HG03558 (cell line): Measurements from ENCODE around the gene WFDC5.
"Not testable (repeated sequence)": the region's sequence is repeated elsewhere in the genome, so short reads cannot be mapped to it uniquely, and the experiment has no call there.

Experiments used
- ATAC-seq: cut with Tn5 transposase; IDR thresholded peaks from one replicate; pipeline ENCODE4 v1.9.1; 2021; ENCODE audit warnings: moderate number of reproducible peaks; ENCODE audit not compliant: unreplicated experiment; ENCODE audit errors: extremely low read depth

The WFDC5 gene, protein sequence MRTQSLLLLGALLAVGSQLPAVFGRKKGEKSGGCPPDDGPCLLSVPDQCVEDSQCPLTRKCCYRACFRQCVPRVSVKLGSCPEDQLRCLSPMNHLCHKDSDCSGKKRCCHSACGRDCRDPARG

DNA sequence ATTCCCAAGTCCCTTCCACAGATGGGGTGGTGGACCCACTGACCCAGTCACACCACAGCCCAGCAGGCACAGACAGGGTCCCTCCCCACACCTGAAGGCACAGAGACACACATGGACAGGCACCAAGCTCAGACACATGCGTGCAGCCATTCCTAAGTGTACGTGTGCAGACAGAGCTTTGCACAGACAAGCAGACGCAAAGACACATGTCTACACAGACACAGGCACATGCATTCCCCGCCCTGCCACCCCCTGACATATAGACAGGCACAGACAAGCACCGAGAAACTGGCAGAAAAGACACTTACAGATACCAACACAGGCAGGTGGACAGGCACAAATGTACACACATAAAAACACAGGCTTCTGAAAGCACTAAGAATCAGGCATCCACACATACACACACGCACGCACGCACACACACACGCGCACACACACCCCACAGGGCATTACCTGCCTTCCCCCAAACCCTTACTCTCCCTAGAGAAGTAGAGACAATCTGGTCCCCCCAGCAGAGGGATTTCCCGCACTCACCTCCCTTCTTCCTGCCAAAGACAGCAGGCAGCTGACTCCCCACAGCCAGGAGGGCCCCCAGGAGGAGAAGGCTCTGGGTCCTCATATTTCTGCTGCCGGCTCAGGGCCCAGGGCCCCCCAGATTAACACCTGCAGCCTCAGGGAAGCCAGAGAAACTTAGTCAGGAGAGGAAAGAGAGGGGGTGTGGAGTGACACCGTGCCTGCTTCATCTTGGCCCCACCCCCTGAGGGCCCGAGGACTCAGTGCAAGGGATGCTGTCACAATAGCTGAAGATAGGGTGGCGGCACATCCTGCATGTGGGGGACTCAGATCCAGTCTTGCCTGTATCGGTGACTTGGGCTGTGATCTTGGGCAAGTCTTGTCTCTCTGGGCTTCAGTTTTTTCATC lies at the start of gene WFDC5:
WFDC5 (minus strand) TSS at position 710 of the 921 bp plus-strand sequence; CDS start at position 619, 91 bp downstream.
- ATAC-seq: no peak

DNA sequence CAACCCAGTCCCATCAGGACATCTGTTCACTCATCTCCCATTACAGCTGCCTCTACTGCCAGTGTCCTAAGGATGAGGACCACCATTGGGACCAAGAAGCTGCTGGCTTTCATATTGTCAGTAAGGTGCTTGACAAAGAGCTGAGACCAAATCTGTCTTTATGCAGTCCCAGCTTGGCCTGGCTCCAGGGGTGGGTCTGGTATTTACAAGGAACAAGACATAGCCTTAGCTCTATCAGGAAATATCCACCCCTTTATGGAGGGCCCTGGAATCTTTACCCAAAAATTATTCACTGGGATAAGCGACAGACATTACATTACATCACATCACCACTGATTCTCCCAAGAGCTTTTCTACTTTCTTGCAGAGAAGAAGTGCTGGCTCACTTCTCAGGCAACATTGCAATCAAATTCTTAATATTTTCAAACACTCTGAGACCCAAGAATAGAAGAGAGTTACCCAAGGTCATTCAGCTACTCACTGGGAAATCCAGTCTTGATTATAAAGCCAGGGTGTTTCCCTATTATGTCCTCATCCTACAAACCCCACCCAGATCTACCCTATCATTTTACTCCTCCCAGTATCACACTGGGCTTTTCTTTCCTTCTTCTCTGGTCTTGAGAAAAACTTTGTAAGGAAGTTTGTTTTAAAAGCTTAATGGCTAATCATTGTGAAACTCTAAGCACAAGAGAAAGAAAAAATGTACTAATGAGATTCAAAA lies 48.3 kb upstream of the WFDC5 start:
- ATAC-seq: no peak

DNA sequence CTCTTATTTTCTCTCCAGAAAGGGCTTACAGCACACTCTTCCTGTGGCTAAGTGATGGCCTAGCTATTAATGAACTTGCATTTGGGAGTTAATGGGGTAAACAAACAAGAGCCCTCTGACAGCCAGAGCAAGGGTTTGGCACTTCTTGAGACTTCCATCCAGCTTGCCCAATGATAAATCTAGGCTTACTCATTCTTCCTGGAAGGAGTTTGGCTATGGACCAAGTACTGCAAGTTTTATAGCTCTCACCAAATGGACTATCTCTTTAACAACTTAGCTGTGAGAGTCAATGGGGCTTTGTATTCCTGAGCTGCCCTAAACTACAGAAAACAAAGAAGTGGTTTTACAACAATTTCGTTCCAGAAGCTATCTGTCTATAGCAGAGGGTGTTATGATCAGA lies 43.0 kb upstream of the WFDC5 start:
- no peak for ATAC-seq

DNA sequence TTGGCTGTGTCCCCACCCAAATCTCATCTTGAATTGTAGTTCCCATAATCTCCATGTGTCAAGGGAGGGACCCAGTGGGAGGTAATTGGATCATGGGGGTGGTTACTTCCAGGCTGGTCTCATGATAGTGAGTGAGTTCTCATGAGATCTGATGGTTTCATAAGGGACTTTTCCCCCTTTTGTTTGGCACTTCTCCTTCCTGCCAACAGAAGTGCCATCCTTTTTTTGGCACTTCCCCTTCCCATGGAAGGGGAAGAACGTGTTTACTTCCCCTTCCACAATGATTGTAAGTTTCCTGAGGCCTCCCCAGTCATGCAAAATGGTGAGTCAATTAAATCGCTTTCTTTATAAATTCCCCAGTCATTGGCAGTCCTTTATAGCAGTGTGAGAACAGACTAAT lies 41.7 kb upstream of the WFDC5 start:
- ATAC-seq: no peak

DNA sequence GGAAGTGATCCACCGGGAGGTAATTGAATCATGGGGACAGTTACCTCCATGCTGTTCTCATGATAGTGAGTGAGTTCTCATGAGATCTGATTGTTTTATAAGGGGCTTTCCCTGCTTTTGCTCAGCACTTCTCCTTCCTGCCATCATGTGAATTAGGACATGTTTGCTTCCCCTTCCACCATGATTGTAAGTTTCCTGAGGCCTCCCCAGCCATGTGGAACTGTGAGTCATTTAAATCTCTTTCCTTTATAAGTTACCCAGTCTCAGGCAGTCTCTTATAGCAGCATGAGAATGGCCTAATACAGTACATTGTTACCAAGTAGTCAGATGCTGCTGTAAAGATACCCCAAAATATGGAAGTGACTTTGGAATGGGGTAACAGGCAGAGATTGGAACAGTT lies 39.8 kb upstream of the WFDC5 start:
- ATAC-seq: not testable (repeated sequence)

- no peak for ATAC-seq
Observed at GRCh38 chr20:45154183-45154582, 39.2 kb upstream of the WFDC5 start.

GRCh38 chr20:45153752-45154151 lies 38.8 kb upstream of the WFDC5 start:
- no peak for ATAC-seq

- ATAC-seq: no peak
Observed at GRCh38 chr20:45153147-45153546, 38.2 kb upstream of the WFDC5 start.

DNA sequence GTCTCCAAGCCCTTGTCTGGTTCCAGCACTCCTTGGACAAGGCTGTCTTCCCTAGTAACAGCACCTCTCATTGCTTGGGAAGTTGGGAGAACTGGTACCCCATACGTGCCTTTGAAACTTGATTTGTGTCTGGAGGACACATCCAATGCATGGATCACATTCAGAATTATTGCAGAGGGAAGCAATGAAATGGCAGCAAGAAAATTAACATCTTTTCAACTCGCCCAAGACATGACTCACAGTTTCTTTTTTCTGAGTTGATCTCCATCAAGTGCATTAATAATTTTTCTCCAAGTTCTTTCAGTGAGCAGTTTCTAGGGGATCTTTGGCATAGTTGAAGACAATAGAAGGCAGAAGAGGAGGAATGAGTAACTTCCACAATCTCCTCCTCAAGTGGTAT lies 37.4 kb upstream of the WFDC5 start:
- ATAC-seq: no peak

DNA sequence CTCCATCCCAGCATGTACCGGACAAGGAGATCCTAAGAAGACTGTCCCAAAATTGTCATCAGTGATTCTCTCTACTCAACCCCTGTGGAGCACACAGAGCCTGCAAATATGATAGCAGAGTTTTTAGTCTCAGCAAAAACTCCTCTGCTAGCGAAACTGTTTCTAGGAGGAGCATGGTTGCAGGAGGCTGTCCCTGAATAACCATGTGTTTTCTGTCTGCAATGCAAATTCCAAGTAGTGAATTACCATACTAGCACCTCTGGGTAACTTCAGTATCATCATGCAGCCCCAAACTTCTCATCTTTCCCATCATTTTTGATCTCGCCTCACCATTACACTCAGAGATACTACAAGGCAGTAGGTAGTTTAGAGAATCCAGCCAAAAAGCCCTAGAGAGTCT lies 34.1 kb upstream of the WFDC5 start:
- no peak for ATAC-seq

DNA sequence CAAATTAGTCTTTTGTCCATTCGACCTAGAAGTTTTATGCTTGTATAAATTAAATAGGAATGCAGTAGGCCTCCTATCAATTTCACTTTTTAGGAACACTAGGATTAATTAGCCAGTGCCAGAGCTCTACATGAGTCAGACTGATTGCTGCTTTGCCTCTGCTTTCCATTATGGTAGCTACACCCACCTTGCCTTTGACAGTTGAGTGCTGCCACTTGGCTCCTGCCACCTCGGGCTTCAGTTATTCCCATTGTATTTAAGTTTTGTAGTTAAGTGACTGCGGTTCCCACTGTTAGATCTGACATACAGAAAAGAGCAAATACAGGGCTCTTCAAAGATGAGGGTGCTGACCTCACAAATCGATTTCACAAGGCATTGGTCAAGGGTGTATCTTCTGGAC lies 25.9 kb upstream of the WFDC5 start:
- ATAC-seq: no peak

DNA sequence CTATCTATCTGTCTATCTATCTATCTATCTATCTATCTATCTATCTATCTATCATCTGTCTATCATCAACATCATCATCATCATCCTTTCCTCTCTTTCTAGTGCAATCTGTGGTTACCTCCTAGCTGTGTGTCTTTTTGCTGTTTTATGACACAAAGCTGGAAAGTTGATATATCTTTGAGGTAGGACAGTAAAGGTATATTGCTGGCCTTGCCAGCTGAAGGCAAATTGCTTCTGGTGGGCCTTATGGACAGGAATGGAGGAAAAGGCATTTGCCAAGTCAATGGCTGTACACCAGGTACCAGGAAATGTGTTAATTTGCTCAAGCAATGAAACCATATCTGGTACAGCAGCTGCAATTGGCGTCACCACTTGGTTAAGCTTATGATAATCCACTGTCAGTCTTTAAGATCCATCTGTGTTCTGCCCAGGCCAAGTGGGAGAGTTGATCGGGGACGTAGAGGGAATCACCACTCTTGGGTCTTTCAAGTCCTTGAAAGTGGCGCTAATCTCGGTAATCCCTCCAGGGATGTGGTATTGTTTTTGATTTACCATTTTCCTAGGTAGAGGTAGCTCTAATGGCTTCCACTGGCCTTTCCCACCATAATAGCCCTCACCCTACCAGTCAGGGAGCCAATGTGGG lies 24.9 kb upstream of the WFDC5 start:
- ATAC-seq: not testable (repeated sequence)

GRCh38 chr20:45138561-45139300 lies 23.8 kb upstream of the WFDC5 start:
- no peak for ATAC-seq

- no peak for ATAC-seq
Observed at GRCh38 chr20:45136911-45137310, 21.9 kb upstream of the WFDC5 start.

DNA sequence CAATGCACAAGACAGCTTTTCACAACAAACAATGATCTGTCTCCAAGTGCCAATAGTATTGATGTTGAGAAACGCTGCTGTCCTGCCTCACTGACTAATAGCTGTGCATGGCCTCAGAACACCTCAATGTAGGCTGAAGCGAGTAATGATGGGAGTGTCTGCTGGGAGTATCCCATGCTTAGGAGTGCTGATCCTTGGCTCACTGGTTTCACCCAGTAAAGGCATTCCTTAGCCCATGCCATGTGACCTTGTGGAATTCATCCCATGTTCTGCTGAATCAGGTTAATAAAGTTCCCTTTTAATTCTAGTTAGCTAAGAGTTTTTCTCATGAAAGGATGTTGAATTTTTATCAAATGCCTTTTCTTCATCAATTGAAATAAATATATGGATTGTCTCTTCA lies 13.1 kb upstream of the WFDC5 start:
- no peak for ATAC-seq

GRCh38 chr20:45124365-45124764 lies 9.4 kb upstream of the WFDC5 start, which contains the start of gene WFDC12:
Gene WFDC12 (minus strand): TSS chr20:45124465. CDS start chr20:45124447, 18 bp downstream.
- no peak for ATAC-seq

GRCh38 chr20:45121388-45121787 lies 6.4 kb upstream of the WFDC5 start:
- no peak for ATAC-seq

GRCh38 chr20:45119556-45120266 lies 4.7 kb upstream of the WFDC5 start:
- ATAC-seq: no peak

DNA sequence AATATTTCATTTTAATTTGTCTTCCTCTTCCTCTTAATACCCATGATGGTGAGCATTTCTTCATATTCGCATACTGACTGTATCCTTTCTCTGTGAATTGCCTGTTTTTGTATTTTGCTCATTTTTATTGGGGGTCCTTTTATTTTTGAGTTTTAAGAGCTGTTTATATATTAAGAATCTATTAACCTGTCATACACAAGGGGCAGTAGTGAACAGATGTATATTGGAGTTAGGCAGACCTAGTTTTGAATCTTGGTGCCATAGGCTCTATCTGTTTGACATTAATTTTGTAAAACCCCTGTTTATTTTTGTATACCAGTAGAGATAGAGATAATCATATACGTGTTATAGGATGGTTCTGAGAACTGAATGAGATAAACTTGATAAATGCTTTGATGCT lies 3.1 kb upstream of the WFDC5 start:
- ATAC-seq: no peak
